ENCODE measurements around the gene MAGEA11. TPM values are rescaled to one million over a fixed set of nuclear protein-coding genes. Genes with fewer than 3 reads are reported as not detected.

The MAGEA11 gene
- total RNA-seq = not detected

GRCh38 chrX:149711545-149712236 is at the start of gene MAGEA11:
Gene MAGEA11 (plus strand): TSS chrX:149712060. CDS start chrX:149713160, 1,100 bp downstream.

Small RNA genes lying within 50 kb of the gene (small RNA-seq; reads per million reads assigned to genes)
- gene AC244098.1 (ENCODE audit: low replicate concordance) = not detected
- not detected for gene AC244098.2 (ENCODE audit: low replicate concordance)
- gene AC244098.3 (ENCODE audit: low replicate concordance) = not detected

Other genes with a start within 250 kb of the MAGEA11 start
- gene IDS, start 206.8 kb upstream of the MAGEA11 start, total RNA-seq = 40.8 TPM
- 14.9 TPM for gene EOLA1, start 171.0 kb upstream of the MAGEA11 start, total RNA-seq
- not detected for gene HSFX3, start 162.1 kb upstream of the MAGEA11 start, total RNA-seq
- gene MAGEA9B, start 124.6 kb upstream of the MAGEA11 start, total RNA-seq = not detected
- 1.2 TPM for gene HSFX2, start 116.7 kb upstream of the MAGEA11 start, total RNA-seq
- gene TMEM185A, start 80.3 kb upstream of the MAGEA11 start, total RNA-seq = 35.7 TPM
- 1.7 TPM for gene HSFX1, start 62.0 kb downstream of the MAGEA11 start, total RNA-seq
- not detected for gene MAGEA9, start 69.9 kb downstream of the MAGEA11 start, total RNA-seq
- not detected for gene MAGEA8, start 169.1 kb downstream of the MAGEA11 start, total RNA-seq
- gene HSFX4, start 217.5 kb downstream of the MAGEA11 start, total RNA-seq = not detected
- 20.4 TPM for gene EOLA2, start 226.4 kb downstream of the MAGEA11 start, total RNA-seq